Raji (cell line): Measurements from ENCODE around the gene LMAN2.

Experiments
- POLR2A ChIP-seq: IDR thresholded peaks from 2 replicates; pipeline ENCODE4 v1.6.1; 2011; ENCODE audit warnings: low read depth, low read length, control low read depth; ENCODE audit not compliant: insufficient read depth

LMAN2 gene

DNA sequence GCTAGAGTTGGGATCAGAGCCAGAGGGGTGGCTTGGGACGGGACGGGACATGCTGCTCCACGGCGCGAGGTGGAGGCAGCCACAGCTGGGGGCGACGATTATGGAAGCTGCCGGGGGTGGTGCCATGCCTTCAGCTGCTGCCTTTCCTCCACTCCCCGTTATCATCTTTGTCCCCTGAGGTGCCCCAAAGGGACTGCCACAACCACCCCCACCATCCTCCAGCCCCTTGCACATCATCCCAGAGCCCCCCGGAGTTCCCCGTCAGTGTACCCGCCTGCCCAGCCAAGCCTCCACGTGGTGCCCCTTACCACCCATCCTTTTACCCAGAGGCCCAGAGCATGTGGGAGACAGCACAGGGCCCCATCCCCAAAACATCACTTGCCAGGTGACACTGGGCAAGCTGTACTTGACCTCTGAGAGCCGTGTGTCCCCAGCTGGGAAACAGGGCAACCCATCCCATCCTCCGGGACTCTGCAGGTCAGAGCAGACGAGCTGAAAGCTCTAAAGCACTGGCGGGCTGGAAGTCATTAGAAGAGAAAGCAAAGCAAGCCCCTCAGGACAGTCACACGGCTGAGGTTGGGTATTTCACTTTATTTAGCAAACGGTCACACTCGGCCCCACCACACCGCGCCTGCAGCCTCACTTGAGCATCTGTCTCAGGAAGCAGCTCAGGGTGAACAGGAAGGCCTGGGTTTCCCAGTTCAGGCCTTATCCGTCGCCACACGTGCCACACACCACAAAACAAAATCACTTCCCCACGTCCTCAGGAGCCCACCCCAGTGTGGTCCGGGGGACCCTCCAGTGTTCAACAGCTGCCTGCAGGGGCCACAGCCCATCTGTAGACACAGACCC, 20.3 kb downstream of the LMAN2 start:
- no peak for TF ChIP-seq POLR2A

- no peak for TF ChIP-seq POLR2A
Measured at GRCh38 chr5:177329883-177330282, 21.6 kb downstream of the LMAN2 start.

DNA sequence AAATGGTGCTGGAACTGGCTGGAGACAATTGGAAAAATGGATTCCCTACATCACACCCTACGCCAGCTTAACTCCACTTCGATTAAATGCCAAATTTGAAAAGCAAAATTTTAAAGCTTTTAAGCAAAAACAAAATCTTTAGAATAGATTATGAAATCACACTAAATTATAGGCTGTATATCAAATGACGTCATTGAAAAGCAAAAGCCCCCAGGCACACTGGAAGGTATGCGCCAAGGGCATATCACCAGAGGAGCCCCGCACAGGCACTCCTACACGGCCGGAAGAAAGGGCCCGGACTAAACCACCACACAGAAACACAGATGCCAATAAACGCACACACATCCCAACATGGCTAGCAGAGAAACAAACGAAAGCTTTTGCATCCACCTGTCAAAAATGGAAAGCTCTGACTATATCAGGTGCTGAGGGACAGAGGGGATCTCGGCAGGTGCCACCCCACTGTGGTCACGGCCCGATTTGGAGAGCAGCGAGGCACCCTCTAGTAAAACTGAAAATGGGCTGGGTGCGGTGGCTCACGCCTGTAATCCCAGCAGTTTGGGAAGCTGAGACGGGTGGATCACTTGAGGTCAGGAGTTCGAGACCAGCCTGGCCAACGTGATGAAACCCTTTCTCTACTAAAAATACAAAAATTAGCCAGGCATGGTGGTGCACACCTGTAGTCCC, 22.8 kb downstream of the LMAN2 start:
- TF ChIP-seq POLR2A, result no peak

GRCh38 chr5:177327539-177328522, 23.6 kb downstream of the LMAN2 start:
- no peak for TF ChIP-seq POLR2A

DNA sequence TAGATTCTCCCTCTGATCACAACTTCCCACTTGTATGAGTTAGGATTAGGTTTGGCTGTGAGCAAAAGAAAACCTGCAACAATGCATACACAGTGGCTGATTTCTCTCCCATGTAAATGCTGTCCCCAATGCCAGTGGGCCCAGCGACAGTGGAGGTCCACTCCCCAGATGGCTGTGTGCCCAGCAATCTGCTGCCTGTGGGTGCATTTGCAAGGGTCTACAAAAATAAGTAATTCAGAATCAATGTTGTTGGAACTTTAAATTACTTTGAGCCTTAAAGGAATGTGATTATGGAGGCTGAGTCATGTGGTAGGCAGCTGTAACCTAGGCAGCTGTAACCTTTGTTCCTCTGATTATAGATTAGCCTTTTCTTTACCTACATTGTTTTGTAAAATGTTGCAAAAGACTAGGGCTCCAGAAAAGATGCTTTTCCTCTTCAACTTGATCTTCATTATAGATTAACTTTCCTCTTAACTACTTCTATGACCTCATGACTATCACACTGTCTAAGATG, 25.5 kb downstream of the LMAN2 start:
- TF ChIP-seq POLR2A, result no peak

DNA sequence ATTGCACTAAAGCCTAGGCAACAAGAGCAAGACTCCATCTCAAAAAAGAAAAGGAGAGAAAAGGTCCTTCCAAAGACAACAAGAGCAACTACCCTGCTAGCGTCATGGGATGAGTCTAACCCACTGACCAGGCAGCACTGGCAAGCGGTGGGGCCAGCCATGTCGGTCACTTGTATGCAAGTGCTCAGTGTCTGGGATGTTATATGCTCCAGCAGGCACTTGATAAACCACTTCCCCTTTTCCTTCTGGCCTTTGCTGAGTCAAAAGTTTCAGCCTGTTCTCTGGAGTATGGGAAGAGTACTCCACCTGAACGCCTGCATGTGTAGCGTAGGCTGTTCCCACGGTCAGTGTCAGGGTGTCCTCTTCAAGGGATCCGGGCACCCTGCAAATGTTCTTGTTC, 30.6 kb downstream of the LMAN2 start:
- no peak for TF ChIP-seq POLR2A

DNA sequence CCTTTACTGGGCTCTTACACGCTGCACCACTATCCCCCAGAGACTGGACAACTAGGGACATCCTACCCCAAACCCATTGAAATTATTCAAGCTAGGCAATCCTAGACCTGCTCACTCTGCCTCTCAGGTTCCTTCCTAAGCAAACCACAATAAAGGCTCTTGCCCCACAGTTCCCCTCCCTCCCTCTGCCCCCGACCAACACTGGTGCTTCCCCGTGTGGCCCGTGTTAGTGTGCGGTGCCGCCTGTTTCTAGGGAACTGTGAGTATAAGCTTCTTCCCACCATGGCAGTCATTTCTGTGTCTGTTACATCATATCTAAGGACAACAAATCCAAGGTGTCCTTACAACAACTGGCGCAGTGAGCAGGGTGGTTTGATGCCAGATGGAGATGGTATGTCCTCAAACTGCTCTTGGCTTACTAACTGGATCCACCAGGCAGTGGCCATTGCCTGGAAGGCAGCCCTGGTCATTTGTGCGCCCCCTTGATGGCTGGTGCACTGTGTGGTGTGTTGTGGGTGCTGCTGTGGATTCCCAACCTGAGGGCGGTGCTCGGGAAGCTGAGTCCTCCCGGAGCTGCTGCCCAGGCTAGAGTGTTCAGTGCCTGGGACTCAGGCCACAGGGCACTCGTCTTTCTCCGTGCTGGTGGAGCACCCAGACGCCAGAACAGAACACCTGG, 31.4 kb downstream of the LMAN2 start:
- TF ChIP-seq POLR2A, result no peak

GRCh38 chr5:177317959-177318377, 33.5 kb downstream of the LMAN2 start:
- no peak for TF ChIP-seq POLR2A

GRCh38 chr5:177316005-177316404, 35.5 kb downstream of the LMAN2 start:
- TF ChIP-seq POLR2A, result no peak

DNA sequence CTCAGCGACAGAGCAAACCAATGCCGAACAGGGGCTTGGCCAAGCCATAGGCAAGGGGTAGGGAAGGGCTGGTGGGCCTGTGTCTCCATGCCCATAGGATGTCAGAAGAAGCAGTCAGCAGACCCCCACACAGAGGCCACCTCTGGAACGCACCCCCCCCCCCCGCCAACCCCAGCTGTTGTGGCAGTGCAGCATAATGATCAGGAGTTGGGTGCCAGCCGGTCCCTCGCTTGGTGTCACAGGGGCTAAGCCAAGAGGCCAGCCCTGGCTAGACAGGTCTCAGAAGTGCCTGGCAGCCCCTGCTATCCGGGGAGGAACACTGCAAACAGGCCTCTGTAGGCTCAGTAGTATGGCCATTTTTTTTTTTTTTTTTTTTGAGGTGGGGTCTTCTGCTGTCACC, 36.1 kb downstream of the LMAN2 start:
- no peak for TF ChIP-seq POLR2A

- no peak for TF ChIP-seq POLR2A
Measured at GRCh38 chr5:177314376-177315342, 36.8 kb downstream of the LMAN2 start.

GRCh38 chr5:177313561-177314259, 37.8 kb downstream of the LMAN2 start:
- no peak for TF ChIP-seq POLR2A
